NCI-H2227 treated with DMSO at 0.1 percent for 48 hours (cell line): ENCODE measurements around the gene CISD3.

ENCODE experiments used
- DNase-seq: peaks from one replicate; lab custom pipeline; 2025; lab: John Stamatoyannopoulos, UW

Gene CISD3

DNA sequence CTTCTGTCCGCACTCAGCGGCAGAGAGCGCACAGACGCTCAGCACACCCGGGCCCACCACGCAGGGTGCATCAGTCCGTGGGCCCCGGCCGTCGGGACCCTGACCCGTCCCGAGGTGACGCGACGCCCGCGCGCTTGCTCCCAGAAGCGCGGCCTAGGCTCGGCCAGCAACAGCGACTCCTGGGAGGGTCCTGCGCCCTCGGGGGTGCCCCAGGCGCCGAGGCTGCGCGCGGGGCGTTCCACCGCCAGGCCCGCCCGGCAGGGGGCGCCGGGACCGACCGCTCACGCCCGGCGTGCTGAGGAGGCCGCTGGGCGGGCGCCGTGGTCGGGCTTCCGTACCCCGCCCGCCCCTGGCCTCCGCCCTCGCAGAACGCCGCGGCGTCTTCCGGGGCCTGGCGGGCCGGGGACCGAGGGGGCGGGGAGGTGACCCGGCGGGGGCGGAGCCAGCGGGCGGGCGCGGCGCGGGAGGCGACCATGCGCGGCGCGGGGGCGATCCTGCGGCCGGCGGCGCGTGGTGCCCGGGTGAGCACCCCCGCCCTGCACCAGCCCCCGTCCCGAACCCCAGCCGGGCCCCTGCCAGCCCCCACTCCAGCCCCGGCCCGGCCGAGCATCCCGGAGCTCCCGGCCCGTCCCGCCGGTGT is at the start of gene CISD3:
CISD3 (plus strand) TSS at position 456 of the 640 bp plus-strand sequence; CDS start at position 474, 18 bp downstream.
- peak; percentile 65 for DNase-seq

- no peak for DNase-seq
Measured at GRCh38 chr17:38681096-38681495, 49.0 kb upstream of the CISD3 start.

DNA sequence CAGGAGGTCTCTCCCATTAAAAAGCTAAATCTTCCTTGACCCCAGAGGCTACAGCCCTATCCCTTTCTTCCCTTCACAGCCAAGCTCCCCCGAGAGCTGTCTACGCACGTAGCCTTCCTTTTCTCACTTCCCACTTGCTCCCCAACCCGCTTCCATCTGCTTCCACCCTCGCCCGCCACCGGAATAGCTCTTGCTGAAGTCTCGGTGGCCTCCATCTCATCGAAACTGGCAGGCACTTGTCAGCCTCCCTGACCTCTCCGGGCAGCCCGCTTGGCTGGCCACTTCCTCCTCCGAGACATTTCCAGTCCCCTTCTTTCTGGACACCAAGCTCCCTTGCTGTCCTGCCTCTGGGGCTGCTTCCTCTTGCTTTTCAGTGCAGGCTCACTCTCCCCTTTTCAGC is 44.6 kb upstream of the CISD3 start:
- DNase-seq, result no peak

DNA sequence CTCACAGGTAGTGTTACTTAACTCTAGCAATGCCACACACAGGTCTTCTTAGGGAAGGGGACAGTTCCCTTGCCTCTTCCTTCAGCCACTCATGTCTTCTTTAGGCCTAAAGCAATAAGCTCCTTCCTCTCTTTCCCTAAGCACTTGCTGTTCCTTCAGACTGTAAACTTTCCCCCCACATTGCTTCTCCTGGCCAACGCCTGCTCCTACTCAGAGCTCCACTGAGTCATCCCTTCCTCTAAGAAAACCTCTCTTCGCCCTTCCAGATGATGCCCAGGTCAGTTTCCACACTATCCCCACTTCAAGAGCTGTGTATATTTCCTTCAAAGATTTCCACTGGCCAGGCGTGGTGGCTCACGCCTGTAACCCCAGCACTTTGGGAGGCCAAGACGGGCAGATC is 42.9 kb upstream of the CISD3 start:
- no peak for DNase-seq

GRCh38 chr17:38690386-38690785 is 39.8 kb upstream of the CISD3 start:
- DNase-seq, result no peak

DNA sequence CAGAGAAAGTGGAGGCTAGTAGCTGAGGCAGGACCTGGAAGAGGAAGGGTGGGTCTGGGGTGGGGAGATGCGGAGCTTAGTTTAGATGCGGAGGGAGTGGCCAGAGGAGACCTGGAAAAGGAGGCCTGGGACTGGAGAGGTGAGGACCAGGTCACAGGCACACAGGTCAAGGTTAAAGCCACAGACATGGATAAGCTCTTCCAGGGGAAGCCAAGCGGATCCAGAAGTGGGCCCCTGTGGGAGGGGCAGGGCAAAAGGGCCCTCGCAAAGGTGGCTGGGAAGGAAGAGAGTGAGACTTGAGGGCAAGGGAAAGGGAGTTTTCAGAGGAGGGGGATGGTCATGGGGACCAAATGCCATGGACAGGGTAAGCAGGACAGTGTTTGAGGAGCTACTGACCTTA is 39.0 kb upstream of the CISD3 start:
- DNase-seq, result no peak

GRCh38 chr17:38693700-38694329 is 36.3 kb upstream of the CISD3 start:
- no peak for DNase-seq

GRCh38 chr17:38697061-38697820 is 32.9 kb upstream of the CISD3 start:
- no peak for DNase-seq

- DNase-seq, result no peak
Measured at GRCh38 chr17:38698760-38699159, 31.4 kb upstream of the CISD3 start.

- DNase-seq, result no peak
Measured at GRCh38 chr17:38701504-38702165, 28.5 kb upstream of the CISD3 start.

GRCh38 chr17:38702166-38702915 is 27.8 kb upstream of the CISD3 start:
- DNase-seq, result peak; percentile 71

GRCh38 chr17:38702916-38703741 is 27.0 kb upstream of the CISD3 start:
- DNase-seq, result no peak

DNA sequence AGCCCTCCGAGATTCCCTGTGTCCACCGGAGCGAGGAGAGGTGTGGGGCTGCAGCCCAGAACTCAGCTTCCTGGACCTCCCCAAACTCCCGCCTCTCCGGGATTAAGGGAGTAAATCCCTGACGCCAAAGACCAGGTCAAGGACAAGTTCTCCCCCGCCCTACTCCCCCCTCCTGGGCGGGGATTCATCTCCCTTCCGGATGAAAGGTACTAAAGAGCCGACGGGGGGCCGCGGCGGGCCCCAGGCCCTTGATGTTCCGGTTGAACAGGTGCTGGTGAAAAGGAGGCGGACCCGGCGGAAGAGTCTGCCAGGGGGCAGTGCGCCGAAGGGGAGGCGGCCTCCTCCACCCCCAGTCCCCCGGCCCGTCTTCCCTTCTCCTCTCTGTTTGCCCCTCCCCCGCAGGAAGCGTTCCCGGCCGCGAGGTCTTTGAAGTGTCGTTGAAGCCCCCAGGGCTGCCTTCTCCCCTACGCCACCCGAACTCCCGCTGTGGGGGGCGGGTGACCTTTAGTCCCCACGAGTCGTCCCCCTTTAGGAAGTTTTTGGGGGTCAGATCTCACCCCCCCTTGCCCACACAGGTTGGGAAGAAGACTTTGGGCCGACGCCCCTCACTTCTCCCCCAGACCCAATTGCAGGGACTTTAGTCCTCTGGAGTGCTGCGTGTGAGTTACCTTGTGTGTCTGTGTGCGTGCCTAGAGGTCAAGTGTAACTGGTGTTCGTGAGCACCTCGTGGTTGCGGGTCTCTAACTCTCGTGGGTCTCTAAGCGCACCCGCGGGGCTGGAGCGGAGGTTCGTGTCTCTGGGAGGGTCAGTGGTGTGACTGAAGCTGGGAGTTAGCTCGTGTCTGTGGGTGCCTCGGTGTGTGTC is 26.2 kb upstream of the CISD3 start:
- peak; percentile 55 for DNase-seq

- DNase-seq, result peak; percentile 67
Measured at GRCh38 chr17:38704606-38705522, 25.3 kb upstream of the CISD3 start, which contains the start of gene MLLT6. MLLT6 (plus strand) TSS chr17:38705273; CDS start chr17:38705633, 360 bp downstream.

- no peak for DNase-seq
Measured at GRCh38 chr17:38705523-38705802, 24.7 kb upstream of the CISD3 start.

DNA sequence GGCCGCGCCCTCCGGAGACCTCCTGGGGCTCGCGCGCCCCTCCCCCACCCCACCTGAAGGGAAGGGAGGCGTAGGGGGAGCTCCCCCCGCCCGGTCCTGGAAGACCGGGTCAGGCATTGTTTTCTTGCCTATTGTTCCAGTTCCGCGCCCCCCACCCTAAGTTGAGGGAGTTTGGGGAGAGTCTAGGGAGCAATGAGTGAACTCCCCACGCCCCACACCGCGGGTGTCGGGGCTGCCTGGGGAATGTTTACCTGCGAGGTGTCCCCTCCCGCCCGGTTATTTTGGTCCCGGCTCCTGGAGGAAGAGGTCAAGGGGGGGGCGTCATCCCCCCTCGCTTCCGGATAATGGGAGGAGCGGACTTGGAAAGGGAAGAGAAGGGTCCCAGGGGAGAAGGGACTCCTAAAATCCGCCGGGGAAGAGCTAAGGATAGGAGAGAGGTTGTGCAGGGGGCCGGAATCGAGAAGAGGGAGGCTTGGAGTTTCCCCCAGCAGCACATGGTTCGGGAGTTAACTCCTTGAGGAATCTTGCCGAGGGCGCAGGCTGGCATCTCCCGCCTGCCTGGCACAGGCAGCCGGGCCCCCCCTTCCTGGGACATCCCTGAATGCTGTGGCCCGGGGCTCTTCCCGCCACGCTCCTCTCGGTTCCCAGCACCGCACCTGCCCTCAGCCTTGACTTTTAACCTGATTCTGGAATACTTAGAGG is 24.2 kb upstream of the CISD3 start:
- DNase-seq, result no peak

- DNase-seq, result peak; percentile 29
Measured at GRCh38 chr17:38706505-38707216, 23.5 kb upstream of the CISD3 start.
